Mammary epithelial cell (primary cell): ENCODE data around the gene FBXL7.

ENCODE experiments used
- EZH2 ChIP-seq: IDR thresholded peaks from 2 replicates; pipeline ENCODE4 v1.6.1; 2012; ENCODE audit warnings: low read length, inconsistent platforms, borderline replicate concordance
- TF ChIP-seq, protein P1 (sequence below), 2 donors: IDR thresholded peaks in 1 of 2; conservative IDR thresholded peaks in 1 of 2; 2 replicates each; pipeline ENCODE4 v1.5.1; 2011 to 2012; ENCODE audit warnings: inconsistent platforms in 2 of 2, low read length in 2 of 2, mild to moderate bottlenecking in 2 of 2, control low read depth in 1 of 2, low read depth in 1 of 2; ENCODE audit not compliant: insufficient read depth in 1 of 2; ENCODE audit errors: extremely low read depth in 1 of 2

GRCh38 chr5:15980835-15981234, 480.9 kb downstream of the FBXL7 start:
- TF ChIP-seq, protein P1, sequence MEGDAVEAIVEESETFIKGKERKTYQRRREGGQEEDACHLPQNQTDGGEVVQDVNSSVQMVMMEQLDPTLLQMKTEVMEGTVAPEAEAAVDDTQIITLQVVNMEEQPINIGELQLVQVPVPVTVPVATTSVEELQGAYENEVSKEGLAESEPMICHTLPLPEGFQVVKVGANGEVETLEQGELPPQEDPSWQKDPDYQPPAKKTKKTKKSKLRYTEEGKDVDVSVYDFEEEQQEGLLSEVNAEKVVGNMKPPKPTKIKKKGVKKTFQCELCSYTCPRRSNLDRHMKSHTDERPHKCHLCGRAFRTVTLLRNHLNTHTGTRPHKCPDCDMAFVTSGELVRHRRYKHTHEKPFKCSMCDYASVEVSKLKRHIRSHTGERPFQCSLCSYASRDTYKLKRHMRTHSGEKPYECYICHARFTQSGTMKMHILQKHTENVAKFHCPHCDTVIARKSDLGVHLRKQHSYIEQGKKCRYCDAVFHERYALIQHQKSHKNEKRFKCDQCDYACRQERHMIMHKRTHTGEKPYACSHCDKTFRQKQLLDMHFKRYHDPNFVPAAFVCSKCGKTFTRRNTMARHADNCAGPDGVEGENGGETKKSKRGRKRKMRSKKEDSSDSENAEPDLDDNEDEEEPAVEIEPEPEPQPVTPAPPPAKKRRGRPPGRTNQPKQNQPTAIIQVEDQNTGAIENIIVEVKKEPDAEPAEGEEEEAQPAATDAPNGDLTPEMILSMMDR (conservative IDR thresholded peaks at IDR 0.05 in 1 of 2, IDR thresholded peaks at IDR 0.05 in 1 of 2; ENCODE audit: extremely low read depth in 1 of 2, insufficient read depth in 1 of 2, low read depth in 1 of 2, low read length in 2 of 2), result no peak
- TF ChIP-seq EZH2, result no peak
